K562 (cell line): ENCODE results near the gene CABP4. TPM values are rescaled to one million over a fixed set of nuclear protein-coding genes. Genes with fewer than 3 reads are reported as not detected.
A peak's percentile ranks its signal among the peaks of the same experiment; 100 is the strongest.

Experiments used
- BACH1 ChIP-seq: fragments of 200-800 bp; sonication (Bioruptor generic); IDR thresholded peaks from 2 replicates; pipeline ENCODE4 v1.6.1; 2016; ENCODE audit warnings: missing genetic modification characterization, missing compliant biosample characterization
- BHLHE40 ChIP-seq: IDR thresholded peaks from 2 replicates; pipeline ENCODE4 v1.6.1; 2011; ENCODE audit warnings: low read length, improper control_type of control experiment
- C11orf30 ChIP-seq: fragments of 450-650 bp; IDR thresholded peaks from 2 replicates; pipeline ENCODE4 v1.6.1; 2016; ENCODE audit warnings: low read depth, mild to moderate bottlenecking
- E2F4 ChIP-seq: sonication (generic); formaldehyde crosslinking; IDR thresholded peaks from 2 replicates; pipeline ENCODE4 v1.8.0; 2022; ENCODE audit warnings: mild to moderate bottlenecking, low read depth, missing genetic modification reagents
- EWSR1 ChIP-seq: fragments of 450-650 bp; IDR thresholded peaks from 2 replicates; pipeline ENCODE4 v1.6.1; 2018; ENCODE audit warnings: borderline replicate concordance, mild to moderate bottlenecking, low read depth, moderate library complexity; ENCODE audit not compliant: partially characterized antibody
- HDGF ChIP-seq: fragments of 450-650 bp; IDR thresholded peaks from 2 replicates; pipeline ENCODE4 v1.6.1; 2016
- JUND ChIP-seq, 2 experiments: IDR thresholded peaks; 2 replicates in 1 of 2; 3 replicates in 1 of 2; pipeline ENCODE4 v1.6.1; 2011; ENCODE audit warnings: borderline replicate concordance in 2 of 2, low read depth in 2 of 2, low read length in 2 of 2, improper control_type of control experiment in 1 of 2, missing biosample characterization in 1 of 2, missing genetic modification characterization in 1 of 2, missing genetic modification reagents in 1 of 2
- MBD1 ChIP-seq: fragments of 250-450 bp; sonication (Bioruptor Pico); IDR thresholded peaks from 2 replicates; pipeline ENCODE4 v1.8.0; 2022; ENCODE audit warnings: inconsistent platforms
- NRF1 ChIP-seq, 2 experiments: fragments of 450-650 bp; IDR thresholded peaks in 1 of 2; conservative IDR thresholded peaks in 1 of 2; 2 replicates each; pipeline ENCODE4 v1.6.1; 2014; ENCODE audit warnings: mild to moderate bottlenecking in 2 of 2
- POLR2AphosphoS5 ChIP-seq: IDR thresholded peaks from 2 replicates; pipeline ENCODE4 v1.6.1; 2011; ENCODE audit warnings: mild to moderate bottlenecking, low read depth, low read length, moderate library complexity; ENCODE audit not compliant: control insufficient read depth, insufficient read depth
- POLR2B ChIP-seq: fragments of 450-650 bp; IDR thresholded peaks from 2 replicates; pipeline ENCODE4 v1.6.1; 2018; ENCODE audit warnings: low read depth; ENCODE audit not compliant: partially characterized antibody
- SP2 ChIP-seq: IDR thresholded peaks from 2 replicates; pipeline ENCODE4 v1.6.1; 2011; ENCODE audit warnings: mild to moderate bottlenecking, low read depth, low read length, moderate library complexity; ENCODE audit not compliant: poor library complexity, severe bottlenecking; ENCODE audit errors: extremely low read depth
- SREBF1 ChIP-seq: fragments of 150-350 bp; IDR thresholded peaks from 2 replicates; pipeline ENCODE4 v1.6.1; 2014; ENCODE audit warnings: antibody characterized with exemption, low read depth, low read length, borderline replicate concordance
- SRSF9 ChIP-seq: fragments of 200-400 bp; formaldehyde crosslinking; IDR thresholded peaks from 2 replicates; pipeline ENCODE4 v1.6.1; 2017; ENCODE audit warnings: low read depth, low read length, borderline replicate concordance
- ZBTB5 ChIP-seq: fragments of 450-650 bp; IDR thresholded peaks from 2 replicates; pipeline ENCODE4 v1.6.1; 2017; ENCODE audit warnings: antibody characterized with exemption
- ZFP91 ChIP-seq: sonication (generic); formaldehyde crosslinking; IDR thresholded peaks from 2 replicates; pipeline ENCODE4 v1.8.0; 2022; ENCODE audit warnings: mild to moderate bottlenecking, missing genetic modification reagents
- ZNF696 ChIP-seq: fragments of 250-450 bp; sonication (Bioruptor Pico); conservative IDR thresholded peaks from 2 replicates; pipeline ENCODE4 v1.4.0; 2020; ENCODE audit warnings: mild to moderate bottlenecking, moderate library complexity
- ZSCAN29 ChIP-seq: fragments of 450-650 bp; IDR thresholded peaks from 2 replicates; pipeline ENCODE4 v1.6.1; 2017
- ZZZ3 ChIP-seq: fragments of 450-650 bp; IDR thresholded peaks from 2 replicates; pipeline ENCODE4 v1.6.1; 2016; ENCODE audit warnings: antibody characterized with exemption, mild to moderate bottlenecking, moderate library complexity
- polyA plus RNA-seq, 8 experiments: library from polyadenylated mRNA; depleted of rRNA in 4 of 8; stranded (reverse) in 5 of 8; unstranded in 3 of 8; fragments of >200 nt; fragmentation: Nextera tagmentation in 2 of 8; fragmentation: Illumina TruSeq in 1 of 8; extraction: Ambion mirVana in 2 of 8; extraction: Trizol in 1 of 8; gene quantifications; 2 replicates each; pipeline versions ENCODE4 v1.2.1 to v1.2.3, GENCODE V29; 2011 to 2014; ENCODE audit warnings: inconsistent platforms in 1 of 8, missing spikeins in 1 of 8
- total RNA-seq, 7 experiments: library from RNA; depleted of rRNA in 6 of 7; stranded (reverse); fragments of >200 nt in 6 of 7; fragmentation: Illumina TruSeq in 2 of 7; extraction: Trizol in 2 of 7; gene quantifications; 2 replicates each; pipeline versions ENCODE4 v1.2.1 to v1.2.3, GENCODE V29; 2011 to 2021; ENCODE audit warnings: low replicate concordance in 1 of 7

Gene CABP4
- total and polyA plus RNA-seq, 9 of the 15 experiments (the other 6 are each of a cell fraction or from before 2014, with no cell fraction given) = 0.11 TPM; not detected in 8

- TF ChIP-seq ZFP91 (CRISPR knock-in tag) = no peak
- peak; percentile 85 for TF ChIP-seq JUND (IDR thresholded peaks at IDR 0.05; ENCODE audit: borderline replicate concordance, low read depth, low read length)
- TF ChIP-seq JUND (tag; IDR thresholded peaks at IDR 0.05; ENCODE audit: borderline replicate concordance, low read depth, low read length) = peak; percentile 31; the same call in 1 of the 3 replicates
- peak; percentile 72 for TF ChIP-seq SREBF1
- peak; percentile 87 to 90 for TF ChIP-seq NRF1 (conservative IDR thresholded peaks at IDR 0.05 in 1 of 2, IDR thresholded peaks at IDR 0.05 in 1 of 2)
- no peak for TF ChIP-seq ZZZ3
- TF ChIP-seq POLR2AphosphoS5 = peak; percentile 73; the same call in 1 of the 2 replicates
- no peak for TF ChIP-seq E2F4
- no peak for TF ChIP-seq ZNF696 (CRISPR knock-in tag)
- no peak for TF ChIP-seq MBD1
- no peak for TF ChIP-seq HDGF
- peak; percentile 97 for TF ChIP-seq C11orf30
- no peak for TF ChIP-seq SRSF9
- peak; percentile 32; the same call in 1 of the 2 replicates for TF ChIP-seq BHLHE40
- TF ChIP-seq SP2 = no peak
- TF ChIP-seq POLR2B = peak; percentile 75
- TF ChIP-seq BACH1 (tag) = no peak
- TF ChIP-seq EWSR1 = no peak
- no peak for TF ChIP-seq ZBTB5
- TF ChIP-seq ZSCAN29 = no peak
These were observed 26.8 kb upstream of the CABP4 start, which contains the start of gene RPS6KB2 (continued) for GRCh38 chr11:67428052-67429001.
